Right lobe of liver (tissue), 4 donors: ENCODE measurements around the gene ADARB1.

Source experiments
- POLR2A ChIP-seq: fragments of 450-650 bp; IDR thresholded peaks from one replicate; pipeline ENCODE4 v1.6.1; 2017; ENCODE audit warnings: antibody characterized with exemption, mild to moderate bottlenecking
- TF ChIP-seq, protein P1 (sequence below), 4 donors: fragments of 200-600 bp in 3 of 4; fragments of 450-650 bp in 1 of 4; IDR thresholded peaks; one replicate each; pipeline versions ENCODE4 v1.5.1 to v1.8.0; 2016 to 2022; ENCODE audit warnings: antibody characterized with exemption in 4 of 4, mild to moderate bottlenecking in 2 of 4
- donor health status: DM: no; HTN: no; CAD: no.
- donor health status: DM: no; HTN: no; CAD: no.
- donor health status: DM: no; HTN: yes; CAD: no.

DNA sequence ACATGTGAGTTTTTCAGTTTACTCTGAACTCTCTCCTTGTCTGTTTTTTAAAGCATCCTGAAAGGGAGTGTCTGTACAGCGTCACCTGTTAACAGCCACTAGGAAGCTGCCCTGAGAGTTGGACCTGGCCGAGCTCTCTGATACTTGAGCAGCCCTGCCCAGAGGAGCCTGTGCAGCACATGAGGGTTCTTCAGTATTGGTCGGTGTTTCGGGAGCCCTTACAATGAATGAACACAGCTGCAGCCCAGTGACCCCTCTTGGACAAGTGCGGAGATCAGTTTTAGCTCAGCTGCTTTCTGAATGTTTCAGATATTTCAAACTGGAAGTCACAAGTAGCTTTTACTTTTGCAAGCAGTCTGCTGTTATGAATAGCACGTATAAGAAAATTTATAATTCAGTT lies 39.2 kb downstream of the ADARB1 start:
- no peak for TF ChIP-seq POLR2A
- TF ChIP-seq, protein P1, sequence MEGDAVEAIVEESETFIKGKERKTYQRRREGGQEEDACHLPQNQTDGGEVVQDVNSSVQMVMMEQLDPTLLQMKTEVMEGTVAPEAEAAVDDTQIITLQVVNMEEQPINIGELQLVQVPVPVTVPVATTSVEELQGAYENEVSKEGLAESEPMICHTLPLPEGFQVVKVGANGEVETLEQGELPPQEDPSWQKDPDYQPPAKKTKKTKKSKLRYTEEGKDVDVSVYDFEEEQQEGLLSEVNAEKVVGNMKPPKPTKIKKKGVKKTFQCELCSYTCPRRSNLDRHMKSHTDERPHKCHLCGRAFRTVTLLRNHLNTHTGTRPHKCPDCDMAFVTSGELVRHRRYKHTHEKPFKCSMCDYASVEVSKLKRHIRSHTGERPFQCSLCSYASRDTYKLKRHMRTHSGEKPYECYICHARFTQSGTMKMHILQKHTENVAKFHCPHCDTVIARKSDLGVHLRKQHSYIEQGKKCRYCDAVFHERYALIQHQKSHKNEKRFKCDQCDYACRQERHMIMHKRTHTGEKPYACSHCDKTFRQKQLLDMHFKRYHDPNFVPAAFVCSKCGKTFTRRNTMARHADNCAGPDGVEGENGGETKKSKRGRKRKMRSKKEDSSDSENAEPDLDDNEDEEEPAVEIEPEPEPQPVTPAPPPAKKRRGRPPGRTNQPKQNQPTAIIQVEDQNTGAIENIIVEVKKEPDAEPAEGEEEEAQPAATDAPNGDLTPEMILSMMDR (IDR thresholded peaks at IDR 0.05), result no peak
